Smooth muscle cell (in vitro differentiated cells): Measurements from ENCODE around the gene IQCK. TPM values are rescaled to one million over a fixed set of nuclear protein-coding genes. Genes with fewer than 3 reads are reported as not detected.

ENCODE experiments used
- DNase-seq: peaks from one replicate; lab custom pipeline; 2025; ENCODE audit not compliant: unreplicated experiment; lab: John Stamatoyannopoulos, UW
- H2AFZ ChIP-seq: fragments of 200-600 bp; sonication (generic); 2 replicates; pipeline ENCODE4 v1.6.0; 2016; ENCODE audit warnings: antibody characterized with exemption, low read depth, mild to moderate bottlenecking
- H3F3A ChIP-seq: fragments of 200-600 bp; sonication (generic); 2 replicates; pipeline ENCODE4 v1.6.0; 2017; ENCODE audit warnings: antibody characterized with exemption, low read depth
- H3K27ac ChIP-seq: fragments of 200-600 bp; sonication (generic); 2 replicates; pipeline ENCODE4 v1.5.1; 2016; ENCODE audit warnings: low read depth, mild to moderate bottlenecking
- H3K27me3 ChIP-seq: fragments of 200-600 bp; sonication (generic); 2 replicates; pipeline ENCODE4 v1.6.1; 2016; ENCODE audit warnings: low read depth, mild to moderate bottlenecking
- H3K36me3 ChIP-seq: fragments of 200-600 bp; sonication (generic); 2 replicates; pipeline ENCODE4 v1.5.1; 2016; ENCODE audit warnings: low read depth
- H3K4me1 ChIP-seq: fragments of 200-600 bp; sonication (generic); 2 replicates; pipeline ENCODE4 v1.5.1; 2016; ENCODE audit warnings: low read depth
- H3K4me2 ChIP-seq: fragments of 200-600 bp; sonication (generic); 2 replicates; pipeline ENCODE4 v1.6.0; 2016; ENCODE audit warnings: mild to moderate bottlenecking
- H3K4me3 ChIP-seq: fragments of 200-600 bp; sonication (generic); 2 replicates; pipeline ENCODE4 v1.5.1; 2016; ENCODE audit warnings: mild to moderate bottlenecking
- H3K79me2 ChIP-seq: fragments of 200-600 bp; sonication (generic); 2 replicates; pipeline ENCODE4 v1.6.0; 2016; ENCODE audit warnings: low read depth, mild to moderate bottlenecking
- H3K9ac ChIP-seq: fragments of 200-600 bp; sonication (generic); 2 replicates; pipeline ENCODE4 v1.6.0; 2016; ENCODE audit warnings: low read depth
- H3K9me3 ChIP-seq: fragments of 200-600 bp; sonication (generic); replicated peaks from 2 replicates; pipeline ENCODE4 v1.5.1; 2016; ENCODE audit warnings: low read depth
- H4K20me1 ChIP-seq: fragments of 200-600 bp; sonication (generic); 2 replicates; pipeline ENCODE4 v1.6.0; 2016; ENCODE audit warnings: low read depth
- whole genome bisulfite sequencing: methylation state at CpG from one replicate; pipeline ENCODE4 v1.1.7; 2016; ENCODE audit warnings: low lambda C conversion rate; 5-methylcytosine and 5-hydroxymethylcytosine counted together
- polyA plus RNA-seq: library from polyadenylated mRNA; unstranded; fragments of >200 nt; fragmentation: Nextera tagmentation; extraction: Ambion mirVana; gene quantifications from 2 replicates; pipeline ENCODE4 v1.2.1, GENCODE V29; 2016
- total RNA-seq: library from RNA; depleted of rRNA; stranded (reverse); fragments of >200 nt; gene quantifications from 2 replicates; pipeline ENCODE4 v1.2.3, GENCODE V29; 2014
- TF ChIP-seq, protein P1 (sequence below): fragments of 200-600 bp; sonication (generic); IDR thresholded peaks from 2 replicates; pipeline ENCODE4 v1.5.1; 2017; ENCODE audit warnings: borderline replicate concordance, mild to moderate bottlenecking, antibody characterized with exemption; ENCODE audit not compliant: insufficient read depth, poor library complexity, severe bottlenecking

IQCK gene
- total and polyA plus RNA-seq, 2 experiments from 2014 or later = 11.2 to 14.6 TPM

- no peaks in the 10 kb centered on the region for H4K20me1 ChIP-seq
- no peaks in the 10 kb centered on the region for H3K79me2 ChIP-seq
- H2AFZ ChIP-seq = no peak overlapping the region
- no peaks in the 10 kb centered on the region for H3F3A ChIP-seq
- H3K4me1 ChIP-seq = no peaks in the 10 kb centered on the region
- no peak overlapping the region for H3K4me2 ChIP-seq
- WGBS = 80% methylated on average over 18 of the region's 18 CpGs
- no peak overlapping the region for H3K9ac ChIP-seq
- DNase-seq = no peak
- no peak overlapping the region for H3K4me3 ChIP-seq
- TF ChIP-seq, protein P1, sequence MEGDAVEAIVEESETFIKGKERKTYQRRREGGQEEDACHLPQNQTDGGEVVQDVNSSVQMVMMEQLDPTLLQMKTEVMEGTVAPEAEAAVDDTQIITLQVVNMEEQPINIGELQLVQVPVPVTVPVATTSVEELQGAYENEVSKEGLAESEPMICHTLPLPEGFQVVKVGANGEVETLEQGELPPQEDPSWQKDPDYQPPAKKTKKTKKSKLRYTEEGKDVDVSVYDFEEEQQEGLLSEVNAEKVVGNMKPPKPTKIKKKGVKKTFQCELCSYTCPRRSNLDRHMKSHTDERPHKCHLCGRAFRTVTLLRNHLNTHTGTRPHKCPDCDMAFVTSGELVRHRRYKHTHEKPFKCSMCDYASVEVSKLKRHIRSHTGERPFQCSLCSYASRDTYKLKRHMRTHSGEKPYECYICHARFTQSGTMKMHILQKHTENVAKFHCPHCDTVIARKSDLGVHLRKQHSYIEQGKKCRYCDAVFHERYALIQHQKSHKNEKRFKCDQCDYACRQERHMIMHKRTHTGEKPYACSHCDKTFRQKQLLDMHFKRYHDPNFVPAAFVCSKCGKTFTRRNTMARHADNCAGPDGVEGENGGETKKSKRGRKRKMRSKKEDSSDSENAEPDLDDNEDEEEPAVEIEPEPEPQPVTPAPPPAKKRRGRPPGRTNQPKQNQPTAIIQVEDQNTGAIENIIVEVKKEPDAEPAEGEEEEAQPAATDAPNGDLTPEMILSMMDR = no peak
- H3K9me3 ChIP-seq = no peaks in the 10 kb centered on the region
- peaks cover 7% of the 10 kb centered on the region for H3K36me3 ChIP-seq
- H3K27me3 ChIP-seq = no peaks in the 10 kb centered on the region
- no peak overlapping the region for H3K27ac ChIP-seq
Measured at GRCh38 chr16:19688396-19689024, 29.6 kb upstream of the IQCK start.

DNA sequence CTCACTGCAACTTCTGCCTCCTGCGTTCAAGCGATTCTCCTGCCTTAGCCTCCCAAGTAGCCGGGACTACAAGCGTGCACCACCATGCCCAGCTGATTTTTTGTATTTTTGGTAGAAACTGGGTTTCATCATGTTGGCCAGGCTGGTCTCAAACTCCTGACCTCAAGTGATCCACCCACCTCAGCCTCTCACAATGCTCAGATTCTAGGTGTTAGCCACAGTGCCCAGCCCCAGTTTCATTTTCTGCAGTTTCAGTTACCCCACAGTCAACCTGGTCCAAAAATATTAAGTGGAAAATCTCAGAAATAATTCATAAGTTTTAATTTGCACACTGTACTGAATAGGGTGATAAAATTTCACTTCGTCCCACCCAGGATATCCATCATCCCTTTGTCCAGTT lies 28.7 kb upstream of the IQCK start:
- Histone ChIP-seq H4K20me1 (no peaks in the 10 kb centered on the region), H3K9ac (no peak overlapping the region), H2AFZ (no peak overlapping the region), H3K4me1 (no peaks in the 10 kb centered on the region), H3K27ac (no peak overlapping the region), H3K4me2 (no peak overlapping the region), H3K36me3 (peaks cover 6% of the 10 kb centered on the region), H3K79me2 (no peaks in the 10 kb centered on the region), H3K27me3 (no peaks in the 10 kb centered on the region), H3K9me3 (no peaks in the 10 kb centered on the region), H3K4me3 (no peak overlapping the region), H3F3A (no peaks in the 10 kb centered on the region)
- TF ChIP-seq, protein P1 = no peak
- no peak for DNase-seq
- 97% methylated on average over 5 of the region's 5 CpGs for WGBS

DNA sequence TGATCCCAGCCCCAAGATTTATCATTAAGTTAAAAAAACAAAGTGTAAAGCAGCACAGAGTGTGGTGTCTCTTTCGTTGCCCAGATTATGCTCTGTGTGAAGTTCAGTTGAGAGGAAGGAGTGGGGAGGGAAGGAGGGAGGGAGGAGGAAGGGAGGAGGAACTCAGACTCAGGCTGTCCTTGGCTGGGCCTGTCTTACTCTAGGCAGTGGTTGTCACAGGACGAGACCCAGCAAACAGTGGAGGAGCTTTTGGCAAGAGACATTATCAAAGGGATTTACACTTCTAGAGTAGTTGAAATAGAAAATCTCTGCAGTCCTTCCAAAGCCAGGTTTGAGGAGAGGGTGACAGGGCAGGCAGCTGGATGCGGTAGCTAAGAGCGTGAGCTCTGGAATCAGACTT lies 27.9 kb upstream of the IQCK start:
- H3K27me3 ChIP-seq = no peaks in the 10 kb centered on the region
- no peak overlapping the region for H3K4me2 ChIP-seq
- no peaks in the 10 kb centered on the region for H3F3A ChIP-seq
- no peaks in the 10 kb centered on the region for H4K20me1 ChIP-seq
- H3K9ac ChIP-seq = no peak overlapping the region
- 44% methylated on average over 4 of the region's 4 CpGs for WGBS
- TF ChIP-seq, protein P1 = no peak
- no peak overlapping the region for H3K4me3 ChIP-seq
- no peak overlapping the region for H2AFZ ChIP-seq
- no peak for DNase-seq
- H3K9me3 ChIP-seq = no peaks in the 10 kb centered on the region
- H3K27ac ChIP-seq = no peak overlapping the region
- H3K4me1 ChIP-seq = no peaks in the 10 kb centered on the region
- peaks cover 4% of the 10 kb centered on the region for H3K36me3 ChIP-seq
- H3K79me2 ChIP-seq = no peaks in the 10 kb centered on the region

GRCh38 chr16:19691161-19691711 lies 26.8 kb upstream of the IQCK start:
- H3F3A ChIP-seq = no peaks in the 10 kb centered on the region
- H3K27ac ChIP-seq = no peak overlapping the region
- H2AFZ ChIP-seq = no peak overlapping the region
- H3K27me3 ChIP-seq = no peaks in the 10 kb centered on the region
- 92% methylated on average over 14 of the region's 14 CpGs for WGBS
- H3K36me3 ChIP-seq = no peaks in the 10 kb centered on the region
- no peak for DNase-seq
- H4K20me1 ChIP-seq = no peaks in the 10 kb centered on the region
- H3K4me1 ChIP-seq = no peaks in the 10 kb centered on the region
- TF ChIP-seq, protein P1 = no peak
- H3K4me2 ChIP-seq = no peak overlapping the region
- no peak overlapping the region for H3K4me3 ChIP-seq
- no peaks in the 10 kb centered on the region for H3K79me2 ChIP-seq
- no peaks in the 10 kb centered on the region for H3K9me3 ChIP-seq
- no peak overlapping the region for H3K9ac ChIP-seq
